Keratinocyte (primary cell): ENCODE results near the gene C1orf174. TPM values are rescaled to one million over a fixed set of nuclear protein-coding genes. Genes with fewer than 3 reads are reported as not detected.

ENCODE experiments used
- DNase-seq: peaks from one replicate; pipeline ENCODE4 v3.0.0-alpha.2; 2011; ENCODE audit warnings: low read depth, missing footprints, low spot score
- FAIRE-seq: peaks from 2 replicates; lab custom pipeline; 2011; peaks lifted over from hg19 to GRCh38; lab: Jason Lieb, UNC
- H2AFZ ChIP-seq: 2 replicates; pipeline ENCODE4 v1.6.0; 2012; ENCODE audit warnings: low read length, control low read depth, inconsistent platforms; ENCODE audit not compliant: control insufficient read depth
- H3K27ac ChIP-seq: 2 replicates; pipeline ENCODE4 v1.5.1; 2011; ENCODE audit warnings: low read length; ENCODE audit not compliant: control insufficient read depth, insufficient read depth
- H3K27me3 ChIP-seq: 3 replicates; pipeline ENCODE4 v1.6.0; 2011; ENCODE audit warnings: low read length; ENCODE audit not compliant: control insufficient read depth, insufficient read depth; ENCODE audit errors: extremely low read depth
- H3K36me3 ChIP-seq, 2 experiments: 2 replicates in 1 of 2; 3 replicates in 1 of 2; pipeline ENCODE4 v1.5.1; 2011; ENCODE audit warnings: low read length in 2 of 2, mild to moderate bottlenecking in 1 of 2; ENCODE audit not compliant: control insufficient read depth in 2 of 2, insufficient read depth in 2 of 2; ENCODE audit errors: extremely low read depth in 1 of 2
- H3K4me1 ChIP-seq: 3 replicates; pipeline ENCODE4 v1.5.1; 2011; ENCODE audit warnings: low read length; ENCODE audit not compliant: control insufficient read depth, insufficient read depth; ENCODE audit errors: extremely low read depth
- H3K4me2 ChIP-seq: 3 replicates; pipeline ENCODE4 v1.6.0; 2011; ENCODE audit warnings: low read depth, low read length; ENCODE audit not compliant: control insufficient read depth, insufficient read depth; ENCODE audit errors: extremely low read depth
- H3K4me3 ChIP-seq, 3 experiments: fragments of 200-600 bp in 1 of 3; sonication (generic) in 1 of 3; 2 replicates in 2 of 3; 3 replicates in 1 of 3; pipeline ENCODE4 v1.5.1; 2011 to 2016; ENCODE audit warnings: low read length in 3 of 3, mild to moderate bottlenecking in 3 of 3, control low read depth in 2 of 3, inconsistent platforms in 1 of 3, low read depth in 1 of 3, mixed read lengths in 1 of 3, mixed run types in 1 of 3, moderate library complexity in 1 of 3; ENCODE audit not compliant: control insufficient read depth in 2 of 3, insufficient read depth in 2 of 3; ENCODE audit errors: extremely low read depth in 1 of 3
- H3K79me2 ChIP-seq: 2 replicates; pipeline ENCODE4 v1.6.0; 2012; ENCODE audit warnings: low read length; ENCODE audit not compliant: control insufficient read depth, insufficient read depth
- H3K9ac ChIP-seq: 3 replicates; pipeline ENCODE4 v1.6.0; 2011; ENCODE audit warnings: low read length; ENCODE audit not compliant: control insufficient read depth, insufficient read depth; ENCODE audit errors: extremely low read depth
- H3K9me1 ChIP-seq: 3 replicates; pipeline ENCODE4 v1.6.0; 2011; ENCODE audit warnings: low read length; ENCODE audit not compliant: control insufficient read depth, insufficient read depth; ENCODE audit errors: extremely low read depth
- H3K9me3 ChIP-seq: 2 replicates; pipeline ENCODE4 v1.5.1; 2012; ENCODE audit warnings: low read depth, low read length; ENCODE audit not compliant: control insufficient read depth
- H4K20me1 ChIP-seq: 3 replicates; pipeline ENCODE4 v1.6.0; 2011; ENCODE audit warnings: low read length; ENCODE audit not compliant: control insufficient read depth, insufficient read depth; ENCODE audit errors: extremely low read depth
- EZH2 ChIP-seq: IDR thresholded peaks from one replicate; pipeline ENCODE4 v1.6.1; 2012; ENCODE audit warnings: inconsistent platforms, mild to moderate bottlenecking, low read length, moderate library complexity
- dilution Hi-C: fragments of 300-500 bp; cut with MboI; formaldehyde crosslinking; loops from one replicate; pipeline ENCODE4 v1.7.0; 2020; ENCODE audit warnings: low sequenced_read_pairs; ENCODE audit not compliant: extremely low pct_ligation_motif_present
- polyA plus RNA-seq, 5 experiments: library from polyadenylated mRNA; depleted of rRNA in 3 of 5; stranded (reverse) in 3 of 5; stranded (forward) in 1 of 5; unstranded in 1 of 5; fragments of >200 nt; gene quantifications; 1 replicate in 1 of 5; 2 replicates in 3 of 5; 3 replicates in 1 of 5; pipeline versions ENCODE4 v1.2.1 to v1.2.3, GENCODE V29; 2011 to 2012; ENCODE audit warnings: missing spikeins in 2 of 5, low read depth in 1 of 5, low replicate concordance in 1 of 5
- TF ChIP-seq, protein P1 (sequence below), 3 experiments: IDR thresholded peaks in 1 of 3; conservative IDR thresholded peaks in 1 of 3; optimal IDR thresholded peaks in 1 of 3; 2 replicates in 2 of 3; 3 replicates in 1 of 3; pipeline versions ENCODE3 to v1.5.1; 2011; ENCODE audit warnings: low read length in 3 of 3, mild to moderate bottlenecking in 3 of 3, moderate library complexity in 2 of 3, control low read depth in 1 of 3, inconsistent platforms in 1 of 3; ENCODE audit not compliant: insufficient read depth in 2 of 3; ENCODE audit errors: extremely low read depth in 1 of 3

The C1orf174 gene
- polyA plus RNA-seq, 1 donor (not counting 4 experiments of a cell fraction or from before 2014, with no cell fraction given), result 26.8 TPM

DNA sequence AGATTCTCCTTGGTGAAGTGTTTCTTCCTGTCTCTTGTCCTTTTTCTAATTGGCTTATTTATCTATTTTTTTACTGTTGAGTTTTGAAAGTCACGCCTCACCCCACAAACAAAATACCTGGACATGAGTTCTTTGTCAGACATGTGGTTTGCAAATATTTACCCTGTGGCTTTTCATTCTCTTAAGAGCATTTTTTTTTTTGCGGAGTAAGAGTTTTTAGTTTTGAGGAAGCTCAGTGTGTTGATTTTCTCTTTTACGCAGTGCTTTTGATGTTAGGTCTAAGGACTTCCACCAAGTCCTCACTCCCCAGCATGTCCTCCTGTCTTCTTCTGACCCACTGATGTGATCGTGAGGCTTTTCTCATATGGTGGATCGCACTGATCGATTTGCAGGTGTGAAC is 35.2 kb downstream of the C1orf174 start:
- Histone ChIP-seq H3K4me3 (no peak overlapping the region), H3K4me1 (no peaks in the 10 kb centered on the region), H3K27ac (no peak overlapping the region), H3K9ac (no peak overlapping the region), H3K4me2 (no peak overlapping the region), H4K20me1 (no peaks in the 10 kb centered on the region), H3K27me3 (no peaks in the 10 kb centered on the region), H2AFZ (no peak overlapping the region), H3K79me2 (no peaks in the 10 kb centered on the region), H3K9me1 (no peaks in the 10 kb centered on the region), H3K36me3 (peaks cover 6 to 14% of the 10 kb centered on the region in 2 experiments), H3K9me3 (peaks cover 1% of the 10 kb centered on the region)
- FAIRE-seq (no peak), DNase-seq (no peak)
- dilution Hi-C loops, result no loop called here
- TF ChIP-seq, protein P1, sequence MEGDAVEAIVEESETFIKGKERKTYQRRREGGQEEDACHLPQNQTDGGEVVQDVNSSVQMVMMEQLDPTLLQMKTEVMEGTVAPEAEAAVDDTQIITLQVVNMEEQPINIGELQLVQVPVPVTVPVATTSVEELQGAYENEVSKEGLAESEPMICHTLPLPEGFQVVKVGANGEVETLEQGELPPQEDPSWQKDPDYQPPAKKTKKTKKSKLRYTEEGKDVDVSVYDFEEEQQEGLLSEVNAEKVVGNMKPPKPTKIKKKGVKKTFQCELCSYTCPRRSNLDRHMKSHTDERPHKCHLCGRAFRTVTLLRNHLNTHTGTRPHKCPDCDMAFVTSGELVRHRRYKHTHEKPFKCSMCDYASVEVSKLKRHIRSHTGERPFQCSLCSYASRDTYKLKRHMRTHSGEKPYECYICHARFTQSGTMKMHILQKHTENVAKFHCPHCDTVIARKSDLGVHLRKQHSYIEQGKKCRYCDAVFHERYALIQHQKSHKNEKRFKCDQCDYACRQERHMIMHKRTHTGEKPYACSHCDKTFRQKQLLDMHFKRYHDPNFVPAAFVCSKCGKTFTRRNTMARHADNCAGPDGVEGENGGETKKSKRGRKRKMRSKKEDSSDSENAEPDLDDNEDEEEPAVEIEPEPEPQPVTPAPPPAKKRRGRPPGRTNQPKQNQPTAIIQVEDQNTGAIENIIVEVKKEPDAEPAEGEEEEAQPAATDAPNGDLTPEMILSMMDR (optimal IDR thresholded peaks at IDR 0.05 in 1 of 3, IDR thresholded peaks at IDR 0.05 in 1 of 3, conservative IDR thresholded peaks at IDR 0.05 in 1 of 3; ENCODE audit: extremely low read depth in 1 of 3, insufficient read depth in 2 of 3, low read length in 3 of 3), result no peak
- no peak for TF ChIP-seq EZH2

DNA sequence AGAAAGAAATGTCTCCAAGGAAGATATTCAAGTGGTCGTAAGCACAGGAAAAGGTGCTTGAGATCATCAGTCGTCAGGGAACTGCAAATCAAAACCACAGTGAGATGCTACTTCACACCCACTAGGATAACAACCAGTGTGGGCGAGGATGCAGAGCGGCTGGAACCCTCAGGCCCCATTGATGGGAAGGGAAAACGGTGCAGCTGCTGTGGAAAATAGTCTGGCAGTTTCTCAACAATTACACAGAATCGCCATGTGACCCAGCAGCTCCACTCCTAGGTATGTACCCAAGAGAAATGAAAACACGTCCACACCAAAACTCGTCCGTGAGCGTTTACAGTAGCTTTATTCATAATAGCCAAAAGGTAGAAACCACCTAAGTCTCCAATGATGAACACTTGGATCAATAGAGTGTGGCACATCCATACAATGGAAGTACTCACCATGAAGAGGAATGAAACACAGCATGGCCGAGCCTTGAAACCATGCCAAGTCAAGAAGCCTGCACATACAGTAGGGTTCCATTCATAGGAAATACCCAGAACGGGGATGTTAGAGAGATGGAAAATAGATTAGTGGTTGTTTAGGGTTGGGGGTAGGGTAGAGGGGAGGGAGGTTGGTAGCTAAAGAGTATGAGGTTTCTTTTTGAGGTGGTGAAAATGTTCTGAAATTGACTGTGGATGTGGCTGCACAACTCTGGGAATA is 36.7 kb downstream of the C1orf174 start:
- dilution Hi-C loops, result no loop called here
- FAIRE-seq (no peak), DNase-seq (no peak)
- Histone ChIP-seq H3K27ac (no peak overlapping the region), H3K4me2 (no peak overlapping the region), H3K9me1 (no peaks in the 10 kb centered on the region), H3K9ac (no peak overlapping the region), H3K4me1 (no peaks in the 10 kb centered on the region), H3K9me3 (no peaks in the 10 kb centered on the region), H3K79me2 (peaks cover 6% of the 10 kb centered on the region), H3K36me3 (peaks cover 8% of the 10 kb centered on the region in 2 experiments), H3K27me3 (no peaks in the 10 kb centered on the region), H4K20me1 (no peaks in the 10 kb centered on the region), H3K4me3 (no peak overlapping the region), H2AFZ (no peak overlapping the region)
- TF ChIP-seq, protein P1 (optimal IDR thresholded peaks at IDR 0.05 in 1 of 3, IDR thresholded peaks at IDR 0.05 in 1 of 3, conservative IDR thresholded peaks at IDR 0.05 in 1 of 3; ENCODE audit: extremely low read depth in 1 of 3, insufficient read depth in 2 of 3, low read length in 3 of 3), result no peak
- TF ChIP-seq EZH2, result no peak
